GM18507 (cell line): ENCODE measurements around the gene FLNC.

ENCODE experiments used
- DNase-seq: peaks from one replicate; pipeline ENCODE4 v3.0.0; 2011; ENCODE audit warnings: low read depth; ENCODE audit not compliant: insufficient read length; ENCODE audit errors: extremely low spot score
- FAIRE-seq: peaks from 2 replicates; lab custom pipeline; 2011; peaks lifted over from hg19 to GRCh38; lab: Jason Lieb, UNC

FLNC gene

GRCh38 chr7:128859232-128860157, 29.3 kb downstream of the FLNC start:
- DNase-seq (no peak), FAIRE-seq (no peak)

DNA sequence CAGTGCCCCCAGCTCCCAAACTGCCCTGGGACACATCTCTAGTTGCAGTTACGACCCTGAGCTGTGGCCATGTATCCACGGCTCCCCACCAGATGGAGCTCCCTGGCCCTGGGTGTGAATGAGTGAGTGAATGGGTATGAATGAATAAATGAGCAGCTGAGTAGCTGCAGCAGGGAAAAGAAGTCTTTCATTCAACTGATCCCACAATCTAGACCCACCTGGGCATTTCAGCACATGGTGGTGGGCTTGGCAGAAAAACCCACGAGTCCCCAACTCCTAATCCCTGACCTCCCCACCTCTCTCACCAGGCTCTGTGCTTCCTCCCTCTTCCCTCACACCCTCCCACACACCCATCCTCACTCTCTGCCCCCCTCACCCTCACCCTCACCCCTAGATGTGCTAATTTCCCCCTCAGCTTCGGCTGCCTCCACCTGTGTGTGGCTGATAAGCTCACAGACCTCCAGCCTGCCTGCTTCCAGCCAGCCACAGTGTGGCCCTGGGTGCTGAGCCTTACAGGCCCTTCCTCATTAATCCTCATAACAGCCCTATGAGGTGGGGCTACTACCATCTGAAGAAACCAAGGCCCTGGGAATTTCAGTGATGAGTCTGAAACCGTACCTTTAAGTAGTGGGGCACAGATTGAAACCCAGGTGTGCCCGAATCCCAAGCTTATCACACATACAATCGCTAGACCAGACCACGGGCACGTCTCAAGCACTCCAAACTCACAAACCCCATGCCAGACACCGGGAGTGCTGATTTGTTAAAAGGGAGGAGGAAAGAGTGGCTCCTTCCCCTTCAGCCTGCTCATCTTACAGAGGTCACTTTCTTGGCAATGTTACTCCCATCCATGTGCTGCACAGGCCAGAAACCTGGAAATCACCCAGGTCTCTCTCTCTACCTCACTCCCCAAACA, 30.2 kb downstream of the FLNC start:
- no peak for FAIRE-seq
- no peak for DNase-seq

- FAIRE-seq (no peak), DNase-seq (no peak)
Measured at GRCh38 chr7:128861957-128862570, 31.9 kb downstream of the FLNC start.

DNA sequence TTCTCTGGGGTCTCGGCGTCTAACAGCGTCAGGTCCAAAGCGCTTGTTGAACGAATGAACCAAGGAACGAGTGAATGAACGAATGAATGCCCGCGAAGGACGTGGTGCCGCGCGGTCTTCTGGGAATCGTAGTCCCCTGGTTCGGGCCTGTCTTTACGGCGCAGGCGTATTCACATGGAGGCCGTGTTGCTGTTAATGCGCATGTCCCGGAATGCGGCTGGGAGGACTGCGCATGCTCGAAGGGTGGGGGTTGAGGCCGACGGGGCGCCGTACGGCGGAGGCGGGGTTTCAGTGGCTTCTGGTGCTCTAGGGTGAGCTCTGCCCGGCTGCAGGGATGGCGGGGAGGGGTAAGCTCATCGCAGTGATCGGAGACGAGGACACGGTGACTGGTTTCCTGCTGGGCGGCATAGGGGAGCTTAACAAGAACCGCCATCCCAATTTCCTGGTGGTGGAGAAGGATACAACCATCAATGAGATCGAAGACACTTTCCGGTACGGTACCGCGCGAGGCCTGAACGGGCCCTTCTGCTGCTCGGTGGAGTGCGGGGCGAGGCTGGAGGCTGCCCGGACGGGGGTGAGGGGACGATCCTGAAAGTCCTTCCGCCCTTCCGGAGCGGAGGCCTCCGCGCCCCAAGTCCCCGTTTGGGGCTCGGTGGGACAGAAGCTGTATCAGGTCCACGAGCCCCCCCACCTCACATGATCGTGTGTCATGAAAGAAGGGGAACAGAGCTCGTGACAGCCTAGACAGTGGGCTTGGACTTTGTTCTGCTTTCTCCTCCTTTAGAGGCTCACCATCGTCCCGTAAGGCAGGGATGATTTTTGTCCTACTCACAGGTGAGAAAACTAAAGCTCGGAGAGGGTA, 32.6 kb downstream of the FLNC start, which contains the start of gene ATP6V1F:
TSS of gene ATP6V1F (plus strand) at position 286 of the 862 bp plus-strand sequence. CDS start at position 335, 49 bp downstream.
- FAIRE-seq (peak; percentile 97), DNase-seq (peak; percentile 99)

DNA sequence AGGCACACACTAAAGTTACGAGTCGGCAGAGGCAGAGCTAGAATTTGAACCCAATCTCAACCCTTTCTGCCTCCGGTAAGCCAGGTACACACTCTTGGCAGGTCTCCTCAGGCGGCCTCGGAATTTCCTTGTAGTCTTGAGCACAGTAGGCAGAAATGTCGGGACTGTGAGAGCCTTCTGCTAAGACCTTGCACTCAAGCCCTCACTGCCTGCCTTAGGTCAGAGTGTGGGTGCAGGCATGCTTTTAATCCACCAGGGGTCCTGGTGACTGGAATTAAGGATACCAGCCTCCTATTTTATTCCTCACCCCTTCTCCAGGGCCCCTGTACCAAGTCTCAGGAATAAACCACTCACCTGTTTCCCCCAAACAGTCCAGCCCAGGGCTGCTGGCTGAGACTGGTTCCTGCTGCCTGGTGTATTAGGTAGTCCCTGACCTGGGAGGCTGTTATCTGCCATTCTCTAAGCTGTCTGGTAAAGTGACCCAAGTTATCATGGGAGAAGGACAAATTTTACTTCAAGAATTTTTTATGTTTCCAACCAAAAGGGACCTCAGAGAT, 33.3 kb downstream of the FLNC start:
- peak; percentile 33 for FAIRE-seq

DNA sequence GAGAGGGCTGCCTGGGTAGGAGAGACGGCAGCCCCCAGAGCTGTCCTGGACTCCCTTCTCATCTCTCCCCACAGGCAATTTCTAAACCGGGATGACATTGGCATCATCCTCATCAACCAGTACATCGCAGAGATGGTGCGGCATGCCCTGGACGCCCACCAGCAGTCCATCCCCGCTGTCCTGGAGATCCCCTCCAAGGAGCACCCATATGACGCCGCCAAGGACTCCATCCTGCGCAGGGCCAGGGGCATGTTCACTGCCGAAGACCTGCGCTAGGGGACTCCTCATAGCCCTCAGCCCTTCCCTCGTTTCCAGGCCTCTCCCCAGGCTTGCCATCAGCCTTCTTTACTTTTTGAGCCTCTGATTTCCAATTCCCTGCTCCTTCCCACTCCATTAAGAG, 35.1 kb downstream of the FLNC start:
- DNase-seq = no peak
- FAIRE-seq = no peak

More for the DNA sequence above, 33.3 kb downstream of the FLNC start:
- DNase-seq = peak; percentile 55

GRCh38 chr7:128865996-128866877, 36.0 kb downstream of the FLNC start:
- FAIRE-seq (no peak), DNase-seq (no peak)

DNA sequence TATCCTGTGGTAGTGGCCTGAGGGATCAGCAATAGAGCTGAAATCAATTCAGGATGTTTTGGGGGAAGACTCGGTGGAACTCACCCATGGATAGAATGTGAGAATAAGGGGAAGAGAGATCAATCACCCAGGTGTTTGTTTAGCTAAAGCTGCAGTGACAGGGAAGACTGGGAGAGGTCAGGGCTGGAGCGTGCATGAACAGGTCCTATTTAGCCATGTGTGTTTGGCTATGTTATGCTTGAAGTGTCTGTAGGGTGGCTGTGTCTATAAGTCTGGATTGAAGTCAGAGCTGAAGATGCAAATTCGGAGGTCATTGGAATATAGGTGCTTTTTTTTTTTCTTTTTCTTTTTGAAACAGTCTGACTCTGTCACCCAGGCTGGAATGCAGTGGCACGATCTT, 37.0 kb downstream of the FLNC start:
- FAIRE-seq (no peak), DNase-seq (no peak)

DNA sequence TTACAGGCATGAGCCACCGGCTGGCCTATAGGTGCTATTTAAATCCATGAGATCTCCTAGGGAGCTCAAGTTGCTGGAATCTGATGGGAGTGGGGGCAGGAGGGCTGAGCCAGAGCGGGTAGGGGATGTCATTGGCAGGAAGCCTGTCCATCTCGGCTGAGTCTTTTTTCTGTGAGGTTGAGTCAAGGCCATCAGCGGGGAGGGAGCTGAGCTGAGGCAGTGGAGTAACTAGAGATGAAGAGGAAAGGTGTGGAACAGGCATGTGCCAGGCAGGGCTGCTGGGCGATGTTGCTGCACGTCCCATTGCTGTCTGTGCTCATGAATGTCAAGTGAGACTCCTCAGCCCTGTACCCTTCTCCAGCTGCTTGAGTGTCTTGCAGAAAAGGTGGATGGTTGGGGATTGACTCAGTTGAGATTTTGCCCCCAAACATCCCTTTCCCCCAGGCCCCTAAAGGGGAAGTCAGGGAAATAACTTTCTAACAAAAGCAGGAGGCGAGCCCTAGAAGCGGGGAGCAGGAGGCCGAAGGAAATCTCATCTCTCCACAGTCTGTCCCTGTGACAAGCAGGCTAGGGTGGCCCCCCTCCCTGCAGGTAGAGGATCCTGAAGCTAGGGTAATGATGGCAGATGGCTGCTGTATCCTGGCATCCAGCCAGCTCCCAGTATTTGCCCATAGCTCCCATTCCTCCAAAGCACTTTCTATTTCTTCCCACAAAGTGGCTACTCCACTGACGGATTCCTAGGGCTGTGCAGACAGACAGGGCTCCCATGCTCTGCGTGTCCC, 37.8 kb downstream of the FLNC start:
- FAIRE-seq = no peak

DNA sequence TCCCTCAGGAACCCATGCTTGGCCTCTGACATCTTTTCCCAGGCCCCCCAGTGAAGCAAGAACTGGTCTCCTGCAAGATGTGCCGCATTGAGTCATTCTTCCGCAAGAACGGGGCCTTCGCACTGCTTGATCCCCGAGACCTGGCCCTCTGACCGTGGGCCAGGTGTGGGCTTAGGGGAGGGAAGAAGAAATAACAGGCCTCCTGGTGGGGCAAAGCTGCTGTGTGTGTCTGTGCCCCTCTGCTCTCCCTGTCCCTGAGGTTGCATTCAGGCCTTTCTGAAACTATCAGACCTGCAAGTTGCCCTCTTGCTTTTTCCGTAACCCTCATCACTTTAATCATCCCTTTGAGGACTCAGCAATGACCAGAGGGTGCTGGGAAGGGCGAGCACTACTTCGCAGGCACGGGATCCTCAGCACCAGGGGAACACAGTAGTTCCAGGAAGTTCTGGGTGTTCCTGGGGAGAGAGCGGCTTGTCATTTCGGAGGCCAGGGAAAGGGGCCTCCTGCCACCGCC, 38.5 kb downstream of the FLNC start:
- DNase-seq (no peak), FAIRE-seq (no peak)

More for the DNA sequence above, 37.8 kb downstream of the FLNC start:
- DNase-seq = no peak

GRCh38 chr7:128869138-128869943, 39.1 kb downstream of the FLNC start:
- no peak for FAIRE-seq
- DNase-seq = peak; percentile 25

- DNase-seq (no peak), FAIRE-seq (no peak)
Measured at GRCh38 chr7:128869944-128870285, 39.7 kb downstream of the FLNC start.

- FAIRE-seq (no peak), DNase-seq (no peak)
Measured at GRCh38 chr7:128871050-128871449, 40.8 kb downstream of the FLNC start.

DNA sequence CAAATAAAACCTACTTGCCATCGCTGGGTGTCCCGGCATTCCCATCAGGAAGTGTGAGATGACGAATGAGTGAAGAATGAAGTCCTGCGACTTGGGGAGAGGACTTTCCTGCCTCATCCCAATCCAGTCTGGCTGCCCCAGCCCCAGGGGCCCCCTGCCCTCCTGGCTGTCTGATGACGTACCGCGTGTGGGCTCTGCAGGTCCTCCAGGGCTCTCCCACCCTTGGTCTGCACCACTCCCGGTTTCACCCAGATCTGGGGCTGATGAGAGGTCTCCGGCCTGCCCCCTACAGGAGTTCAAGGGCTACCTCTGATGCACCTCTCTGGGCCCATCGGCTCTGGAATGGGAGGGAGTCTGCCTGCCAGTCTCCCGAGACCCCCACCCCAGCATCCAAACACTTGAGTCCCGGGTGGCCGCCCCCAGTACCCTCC, 42.2 kb downstream of the FLNC start:
- FAIRE-seq (no peak), DNase-seq (no peak)

GRCh38 chr7:128873234-128873633, 43.0 kb downstream of the FLNC start:
- no peak for DNase-seq
- FAIRE-seq = no peak
